LoVo (cell line): ENCODE results near the gene XYLB.

ENCODE experiments used
- DNase-seq: peaks from one replicate; pipeline ENCODE4 v3.0.0-alpha.2; 2016; ENCODE audit warnings: low spot score

Gene XYLB

DNA sequence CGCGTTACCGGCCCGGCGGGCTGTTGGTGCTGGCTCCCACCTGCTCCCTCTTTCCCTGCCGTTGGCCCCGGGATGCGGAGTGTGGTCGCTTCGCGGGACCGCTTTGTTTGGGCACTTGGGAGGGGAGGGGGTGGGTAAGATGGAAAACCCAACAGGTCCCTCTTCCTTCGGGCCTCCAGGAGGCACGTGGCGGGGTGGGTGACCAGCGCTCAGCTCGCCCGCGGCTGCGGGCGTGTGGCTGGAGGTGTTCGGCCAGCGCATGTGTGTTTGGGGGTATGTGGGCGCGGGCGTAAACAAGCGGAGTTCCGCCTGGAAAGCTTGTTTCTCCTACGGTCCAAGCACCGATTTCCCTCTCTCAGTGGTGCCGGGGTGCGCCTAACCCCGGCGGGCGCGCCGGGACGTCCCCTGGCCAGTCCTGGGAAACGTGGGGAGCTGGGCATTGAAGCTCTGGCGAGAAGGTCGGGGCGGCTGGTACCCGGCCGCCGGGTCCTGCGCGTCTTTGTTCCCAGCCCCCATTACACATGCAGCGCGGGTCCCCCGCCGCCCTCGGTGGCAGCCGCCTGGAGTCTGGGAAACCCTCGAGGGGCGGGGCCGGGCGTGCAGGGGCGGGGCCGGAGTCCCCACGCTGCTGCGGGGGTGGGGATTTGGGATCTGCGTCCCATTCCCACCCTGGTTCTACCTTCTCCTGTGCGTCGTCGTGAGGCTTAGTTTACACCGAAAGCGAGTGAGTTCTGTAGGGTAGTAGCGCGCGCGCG lies 108.5 kb downstream of the XYLB start:
- peak; percentile 82 for DNase-seq

DNA sequence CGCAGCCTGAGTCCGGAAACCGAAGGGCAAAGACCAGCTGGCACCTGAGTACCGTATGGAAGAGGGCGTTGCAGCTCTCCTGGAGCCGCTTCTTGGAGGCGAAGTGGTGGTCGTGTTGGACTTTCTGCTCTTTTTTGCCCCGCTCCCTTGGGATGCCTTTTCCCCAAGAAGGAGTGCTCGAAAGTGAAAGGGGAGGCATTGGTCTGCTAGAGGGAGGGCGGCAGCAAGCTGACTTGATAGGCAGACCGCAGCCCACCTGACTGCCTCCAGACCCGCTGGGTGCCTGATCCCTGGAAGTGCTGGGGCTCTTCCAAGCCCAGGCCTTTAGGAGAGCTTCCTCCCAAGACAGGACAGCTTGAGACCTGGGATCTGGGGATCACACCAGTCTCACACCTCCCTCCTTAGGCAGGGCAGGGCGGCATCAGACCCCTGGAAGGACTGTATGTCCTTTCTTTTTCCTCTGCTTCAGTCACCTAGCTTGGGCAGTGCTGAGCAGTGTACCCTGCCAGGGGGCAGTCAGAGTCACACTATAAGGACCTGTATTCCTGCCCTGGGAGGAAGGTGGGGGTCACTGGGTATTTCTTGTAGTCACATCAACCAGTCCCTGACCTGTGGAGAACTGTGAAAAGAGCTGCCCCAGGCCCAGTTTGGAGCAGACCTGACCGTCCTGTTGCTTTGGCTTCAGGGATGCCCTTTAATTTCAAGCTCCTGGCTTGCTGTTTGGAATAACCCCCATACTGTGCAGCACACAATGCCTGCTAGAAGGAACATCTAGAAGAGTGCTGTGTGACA lies 109.2 kb downstream of the XYLB start:
- no peak for DNase-seq

DNA sequence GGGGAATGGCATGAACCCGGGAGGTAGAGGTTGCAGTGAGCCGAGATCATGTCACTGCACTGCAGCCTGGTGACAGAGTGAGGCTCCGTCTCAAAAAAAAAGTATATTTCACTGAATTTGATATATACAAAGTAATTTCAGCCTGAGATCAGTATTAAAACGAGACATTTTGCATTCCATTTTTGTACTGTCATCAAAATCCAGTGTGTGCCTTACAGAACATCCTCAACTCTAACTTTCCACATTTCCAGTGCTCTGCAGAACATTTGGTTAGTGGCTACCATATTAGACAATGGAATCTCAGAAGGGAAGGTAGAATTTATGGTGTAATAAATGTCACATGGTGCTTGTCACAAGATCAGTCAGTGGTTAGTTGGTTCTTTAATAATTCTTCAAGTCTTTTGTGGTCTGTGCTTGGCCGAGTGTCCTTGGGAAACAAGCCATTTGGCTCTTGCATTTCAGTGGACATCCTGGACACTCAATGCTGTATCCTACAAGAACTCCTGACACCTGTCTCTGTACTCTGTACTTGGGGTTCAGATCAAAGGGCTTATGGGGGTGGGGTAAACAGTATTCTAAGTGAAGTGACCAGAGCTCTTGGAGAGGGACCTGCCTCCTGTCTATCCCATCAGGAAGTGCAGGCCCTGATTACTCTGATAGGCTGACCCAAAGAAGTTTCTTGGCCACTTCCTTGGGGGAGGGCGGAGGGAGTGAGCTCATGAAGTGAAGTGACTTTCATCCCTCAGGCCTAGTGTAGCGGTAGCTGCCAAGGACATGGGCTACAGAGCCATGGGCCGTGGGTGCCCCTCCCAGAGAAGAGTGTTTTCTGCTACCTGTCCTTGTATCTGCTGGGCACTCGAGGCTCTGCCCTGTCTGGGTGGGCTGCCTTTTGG lies 110.8 kb downstream of the XYLB start:
- no peak for DNase-seq

DNA sequence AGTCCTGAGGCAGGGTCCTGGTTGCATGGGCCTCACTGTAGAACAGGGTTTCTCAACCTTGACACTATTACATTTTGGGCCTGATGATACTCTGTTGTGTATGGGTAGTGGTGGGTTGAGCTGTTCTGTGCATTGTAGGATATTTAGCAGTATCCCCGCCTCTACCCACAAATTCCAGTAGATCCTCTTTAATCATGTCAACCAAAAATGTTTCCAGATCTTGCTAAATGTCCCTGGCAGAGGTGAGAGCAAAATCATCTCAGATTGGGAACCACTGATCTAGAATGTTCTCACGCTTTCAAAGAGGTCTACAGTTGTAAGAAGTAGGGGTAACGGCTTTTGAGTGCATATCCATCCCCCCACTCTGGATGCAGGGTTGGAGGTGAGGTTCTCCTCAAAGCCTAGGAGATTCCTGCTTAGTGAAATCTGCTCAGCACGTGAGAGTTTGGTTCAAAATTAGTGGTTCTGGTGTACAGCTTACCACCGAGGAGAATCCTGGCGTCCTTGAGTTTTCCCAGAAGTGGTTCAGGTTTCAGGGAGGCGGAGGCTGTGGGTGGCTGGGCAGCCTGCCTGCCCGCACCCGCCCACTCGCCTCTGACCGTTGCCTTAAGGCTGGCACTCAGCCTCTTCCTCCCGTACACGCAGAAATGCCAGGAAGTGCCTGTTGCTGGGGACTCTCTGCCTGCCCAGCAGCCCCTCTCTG lies 112.4 kb downstream of the XYLB start:
- DNase-seq: no peak

DNA sequence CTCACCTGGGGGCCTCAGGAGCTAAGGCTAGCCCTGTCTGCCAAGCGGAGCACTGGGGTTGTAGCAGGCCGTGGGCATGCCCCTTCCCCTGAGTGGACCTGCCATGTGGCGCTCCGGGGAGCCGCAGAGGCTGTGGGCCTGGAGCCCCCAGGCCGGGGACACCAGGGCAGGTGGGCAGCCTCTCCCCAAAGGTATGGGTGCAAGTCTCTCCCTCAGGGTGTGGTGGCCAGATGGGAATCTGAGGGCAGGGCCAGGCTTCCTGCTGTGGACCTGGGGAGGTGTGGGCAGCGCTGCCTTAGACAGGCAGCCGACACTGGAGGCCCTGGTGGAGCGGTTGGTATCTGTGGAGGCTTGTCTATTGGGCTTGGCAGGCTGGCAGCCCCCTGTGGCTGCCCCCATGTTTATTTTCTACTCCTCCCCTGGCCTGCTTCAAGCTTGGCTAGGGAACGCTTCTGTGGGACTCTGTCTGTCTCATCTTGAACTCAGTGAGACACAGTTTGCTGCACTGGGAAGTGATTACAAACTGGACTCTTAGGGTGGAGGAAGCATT lies 113.0 kb downstream of the XYLB start:
- no peak for DNase-seq

DNA sequence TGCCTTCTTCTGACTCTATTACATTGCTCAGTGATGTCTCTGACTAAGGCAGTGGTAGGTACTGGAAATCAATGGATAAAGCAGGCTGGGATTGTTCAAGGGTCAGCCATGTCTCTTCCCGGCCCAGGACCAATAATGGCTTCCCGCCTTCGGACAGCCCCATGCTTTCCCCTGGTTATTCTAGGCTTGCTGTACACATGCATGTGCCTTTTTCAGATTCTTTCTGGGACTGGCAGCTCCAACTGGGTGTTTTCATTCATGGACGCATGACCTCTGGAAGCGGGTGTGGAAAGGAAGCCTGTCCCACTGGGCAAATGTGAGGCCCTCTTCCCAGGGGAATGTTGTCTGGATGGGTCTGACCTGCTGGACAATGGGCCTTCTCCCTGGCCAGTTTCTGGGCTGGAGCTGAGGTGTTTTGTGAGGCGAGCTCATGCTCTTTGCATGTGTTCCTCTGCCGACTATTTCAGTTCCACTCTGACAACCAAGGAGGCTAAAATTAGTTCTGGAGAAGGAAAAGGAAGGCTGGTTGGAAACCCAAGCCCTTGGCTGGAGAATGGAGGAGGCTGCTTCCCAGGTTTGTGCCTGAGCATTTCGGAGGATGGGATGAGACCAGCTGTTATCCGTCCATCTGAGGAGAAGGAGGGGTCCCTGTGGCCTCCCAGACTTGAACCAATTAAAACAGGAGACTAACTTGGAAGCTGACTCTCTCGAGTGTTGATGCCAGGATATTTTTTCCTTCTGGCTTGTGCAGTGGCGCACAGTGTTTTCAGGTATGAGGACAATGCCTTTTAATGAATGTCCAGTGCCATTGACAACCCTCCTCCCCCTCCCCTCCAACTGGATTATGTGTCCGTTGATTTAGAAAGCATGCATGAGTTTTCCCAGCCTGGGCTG lies 114.0 kb downstream of the XYLB start:
- DNase-seq: no peak
